A549 treated with CORT108297 at 1 μM for 4 hours (cell line): Measurements from ENCODE around the gene TM9SF2. TPM values are rescaled to one million over a fixed set of nuclear protein-coding genes. Genes with fewer than 3 reads are reported as not detected.

Experiments used
- total RNA-seq: library from RNA; stranded (reverse); fragments of 200-300 nt; extraction: Qiagen RNA extraction; gene quantifications from 5 replicates; pipeline ENCODE4 v1.2.3, GENCODE V29; 2022

TM9SF2 gene, protein sequence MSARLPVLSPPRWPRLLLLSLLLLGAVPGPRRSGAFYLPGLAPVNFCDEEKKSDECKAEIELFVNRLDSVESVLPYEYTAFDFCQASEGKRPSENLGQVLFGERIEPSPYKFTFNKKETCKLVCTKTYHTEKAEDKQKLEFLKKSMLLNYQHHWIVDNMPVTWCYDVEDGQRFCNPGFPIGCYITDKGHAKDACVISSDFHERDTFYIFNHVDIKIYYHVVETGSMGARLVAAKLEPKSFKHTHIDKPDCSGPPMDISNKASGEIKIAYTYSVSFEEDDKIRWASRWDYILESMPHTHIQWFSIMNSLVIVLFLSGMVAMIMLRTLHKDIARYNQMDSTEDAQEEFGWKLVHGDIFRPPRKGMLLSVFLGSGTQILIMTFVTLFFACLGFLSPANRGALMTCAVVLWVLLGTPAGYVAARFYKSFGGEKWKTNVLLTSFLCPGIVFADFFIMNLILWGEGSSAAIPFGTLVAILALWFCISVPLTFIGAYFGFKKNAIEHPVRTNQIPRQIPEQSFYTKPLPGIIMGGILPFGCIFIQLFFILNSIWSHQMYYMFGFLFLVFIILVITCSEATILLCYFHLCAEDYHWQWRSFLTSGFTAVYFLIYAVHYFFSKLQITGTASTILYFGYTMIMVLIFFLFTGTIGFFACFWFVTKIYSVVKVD
- total RNA-seq, result 56.5 to 64.0 TPM (median 59.2 TPM) in 5 replicates

DNA sequence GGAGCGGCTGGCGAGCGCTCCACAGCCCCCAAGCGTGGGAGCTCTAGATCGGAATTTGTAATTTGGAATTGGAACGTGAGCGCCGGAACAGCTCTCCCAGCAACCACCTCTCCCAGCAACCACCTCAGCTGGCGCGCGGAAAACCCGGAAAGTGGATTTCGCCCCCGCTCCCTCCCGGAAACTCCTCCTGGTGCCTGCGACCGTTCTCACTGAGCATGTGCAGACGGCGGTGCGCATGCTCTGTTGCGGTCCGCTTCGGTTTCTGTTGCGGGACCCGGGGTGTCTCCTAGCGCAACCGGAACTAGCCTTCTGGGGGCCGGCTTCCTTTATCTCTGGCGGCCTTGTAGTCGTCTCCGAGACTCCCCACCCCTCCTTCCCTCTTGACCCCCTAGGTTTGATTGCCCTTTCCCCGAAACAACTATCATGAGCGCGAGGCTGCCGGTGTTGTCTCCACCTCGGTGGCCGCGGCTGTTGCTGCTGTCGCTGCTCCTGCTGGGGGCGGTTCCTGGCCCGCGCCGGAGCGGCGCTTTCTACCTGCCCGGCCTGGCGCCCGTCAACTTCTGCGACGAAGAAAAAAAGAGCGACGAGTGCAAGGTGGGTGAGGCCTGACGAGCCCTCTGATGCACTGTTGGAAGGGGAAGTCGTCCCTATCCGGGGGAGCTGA lies at the start of gene TM9SF2:
TM9SF2 (plus strand) TSS at position 289 of the 664 bp plus-strand sequence; CDS start at position 424, 135 bp downstream.

DNA sequence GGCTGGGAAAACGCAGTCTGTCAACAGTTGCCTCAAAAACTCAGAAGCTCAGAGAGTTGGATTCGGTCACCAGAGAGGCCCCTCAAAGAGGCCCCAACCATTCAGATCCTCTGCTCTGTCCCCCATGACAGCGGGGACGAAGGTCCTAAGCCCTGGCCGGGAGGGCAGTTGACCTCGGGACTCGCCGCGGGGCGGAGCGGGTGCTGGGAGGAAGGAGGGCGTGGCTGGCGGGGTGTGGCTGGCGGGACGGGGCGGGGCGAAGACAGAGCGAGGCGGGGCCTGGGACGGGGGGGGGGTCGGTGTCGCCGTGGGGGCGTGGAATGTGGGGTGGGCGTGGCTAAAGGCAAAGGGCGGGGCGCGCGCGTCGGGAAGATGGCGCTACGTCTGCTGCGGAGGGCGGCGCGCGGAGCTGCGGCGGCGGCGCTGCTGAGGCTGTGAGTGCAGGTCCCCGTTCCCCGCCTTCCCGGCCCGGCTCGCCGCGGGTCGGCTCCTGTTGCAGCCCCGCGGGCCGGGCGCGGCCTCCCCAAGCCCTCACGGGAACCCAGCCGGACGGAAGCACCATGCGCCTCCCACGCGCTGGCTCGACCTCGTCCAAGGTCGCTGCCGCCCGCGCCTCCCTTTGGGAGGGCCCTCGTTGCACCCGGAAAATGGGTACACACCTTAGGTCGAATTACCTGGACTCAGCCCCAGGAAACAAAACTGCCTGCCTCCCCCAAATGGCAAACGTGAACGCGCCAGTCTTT lies 105.2 kb downstream of the TM9SF2 start, which contains the start of gene CLYBL:
CLYBL (plus strand) TSS at position 367 of the 743 bp plus-strand sequence.

Other genes starting within 250 kb of the TM9SF2 start
- not detected in 5 replicates for gene GPR18, start 243.1 kb upstream of the TM9SF2 start, total RNA-seq
- gene GPR183, start 194.1 kb upstream of the TM9SF2 start, total RNA-seq, result not detected in 5 replicates
- gene CLYBL, start 105.2 kb downstream of the TM9SF2 start, total RNA-seq, result 2.1 to 3.3 TPM (median 2.3 TPM) in 5 replicates